PFSK-1 (cell line): ENCODE measurements around the gene ACTG1.

Experiments used
- POLR2AphosphoS5 ChIP-seq: IDR thresholded peaks from 2 replicates; pipeline ENCODE4 v1.6.1; 2012; ENCODE audit warnings: low read depth, mild to moderate bottlenecking, control low read depth, low read length, moderate library complexity
- SIN3A ChIP-seq: IDR thresholded peaks from 2 replicates; pipeline ENCODE4 v1.6.1; 2012; ENCODE audit warnings: mild to moderate bottlenecking, low read length, moderate library complexity, borderline replicate concordance; ENCODE audit not compliant: insufficient read depth

DNA sequence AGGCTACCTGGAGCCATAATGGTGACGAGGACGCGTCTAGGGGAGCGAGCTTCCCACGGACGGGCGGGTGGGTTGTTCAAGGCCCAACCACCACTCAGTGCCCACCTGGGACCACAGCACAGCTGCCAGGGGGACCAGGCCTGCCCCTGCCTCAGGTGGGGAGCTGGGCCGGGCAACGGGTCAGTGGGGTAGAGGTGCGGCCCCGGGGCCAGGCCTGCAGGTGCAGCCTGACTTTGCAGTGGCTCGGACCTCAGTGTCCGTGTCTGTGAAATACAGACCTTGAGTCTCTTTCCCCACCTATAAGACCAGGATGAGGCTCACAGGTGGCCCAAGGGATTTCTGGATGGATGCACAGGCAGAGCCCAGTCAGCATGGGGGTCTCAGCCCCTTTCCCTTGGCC, 43.3 kb downstream of the ACTG1 start:
- TF ChIP-seq POLR2AphosphoS5 (no peak), SIN3A (no peak)
